ENCODE measurements around the gene NMB. TPM values are rescaled to one million over a fixed set of nuclear protein-coding genes. Genes with fewer than 3 reads are reported as not detected.

The NMB gene
- total RNA-seq, 2 donors from 2014 or later = 6.3 to 8.8 TPM

GRCh38 chr15:84605554-84605882, 52.5 kb downstream of the NMB start:
- 52 to 58% methylated on average over 2 of the region's 2 CpGs for WGBS, 2 donors
- no peak for TF ChIP-seq POLR2A (IDR thresholded peaks at IDR 0.05)
- no peak for TF ChIP-seq CTCF (IDR thresholded peaks at IDR 0.05)
- peaks cover 69% of the 10 kb centered on the region for H3K4me1 ChIP-seq
- no peaks in the 10 kb centered on the region for H3K27me3 ChIP-seq
- no peak overlapping the region for H3K4me3 ChIP-seq
- DNase-seq = no peak
- no peaks in the 10 kb centered on the region for H3K36me3 ChIP-seq (replicated peaks in 1 of 2; ENCODE audit: insufficient read depth in 1 of 2, low read depth in 2 of 2)
- H3K9me3 ChIP-seq = no peaks in the 10 kb centered on the region
- H3K27ac ChIP-seq = no peak overlapping the region
- no peak for ATAC-seq
- intact Hi-C loops (cut with DNase I) = no loop called here

Other genes starting within 250 kb of the NMB start
- 10 to 100 TPM; 13.5 TPM for gene ZSCAN2, start 57.2 kb downstream of the NMB start, total RNA-seq
- 10 to 100 TPM; 21.1 to 25.4 TPM for gene WDR73, start 3.9 kb downstream of the NMB start, total RNA-seq
- 10 to 100 TPM; 83.8 to 89.3 TPM for gene SEC11A, start 57.9 kb upstream of the NMB start, total RNA-seq
- gene ZNF592, start 90.4 kb upstream of the NMB start, total RNA-seq = 10 to 100 TPM; 14.3 to 20.8 TPM
- 10 to 100 TPM in 1 of 2 donors, 1 to 10 TPM in 1; 7.8 to 15.8 TPM for gene ALPK3, start 159.2 kb upstream of the NMB start, total RNA-seq
- under 1 TPM in 1 of 2 donors, not detected in 1; 0.26 TPM for gene SLC28A1, start 226.5 kb upstream of the NMB start, total RNA-seq